Measurements from ENCODE around the gene TFEC.

Gene TFEC

DNA sequence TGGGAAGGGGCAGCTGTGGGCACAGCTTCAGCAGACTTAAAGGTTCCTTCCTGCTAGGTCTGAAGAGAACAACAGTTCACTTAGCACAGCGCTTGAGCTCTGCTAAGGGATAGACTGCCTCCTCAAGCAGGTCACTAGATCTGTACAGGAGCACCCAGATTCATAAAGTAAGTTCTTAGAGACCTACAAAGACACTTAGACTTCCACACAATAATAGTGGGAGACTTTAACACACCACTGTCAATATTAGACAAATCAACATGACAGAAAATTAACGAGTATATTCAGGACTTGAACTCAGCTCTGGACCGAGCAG, 140.9 kb downstream of the TFEC start:
- H2AFZ ChIP-seq (ENCODE audit: low read depth, low read length, severe bottlenecking): no peak overlapping the region
- no peaks in the 10 kb centered on the region for H3K79me2 ChIP-seq (ENCODE audit: insufficient read depth, low read length)
- no peak overlapping the region for H3K4me2 ChIP-seq (ENCODE audit: low read depth, low read length, poor library complexity, severe bottlenecking)
- no peaks in the 10 kb centered on the region for H3K27me3 ChIP-seq (ENCODE audit: low read length)
- H3K9me3 ChIP-seq (ENCODE audit: insufficient read depth, low read length): no peaks in the 10 kb centered on the region
- H3K36me3 ChIP-seq (ENCODE audit: low read length): no peaks in the 10 kb centered on the region
- no peak overlapping the region for H3K27ac ChIP-seq (ENCODE audit: low read depth, low read length)
- TF ChIP-seq EZH2phosphoT487 (conservative IDR thresholded peaks at IDR 0.05; ENCODE audit: low read length): no peak
- TF ChIP-seq, protein P1, sequence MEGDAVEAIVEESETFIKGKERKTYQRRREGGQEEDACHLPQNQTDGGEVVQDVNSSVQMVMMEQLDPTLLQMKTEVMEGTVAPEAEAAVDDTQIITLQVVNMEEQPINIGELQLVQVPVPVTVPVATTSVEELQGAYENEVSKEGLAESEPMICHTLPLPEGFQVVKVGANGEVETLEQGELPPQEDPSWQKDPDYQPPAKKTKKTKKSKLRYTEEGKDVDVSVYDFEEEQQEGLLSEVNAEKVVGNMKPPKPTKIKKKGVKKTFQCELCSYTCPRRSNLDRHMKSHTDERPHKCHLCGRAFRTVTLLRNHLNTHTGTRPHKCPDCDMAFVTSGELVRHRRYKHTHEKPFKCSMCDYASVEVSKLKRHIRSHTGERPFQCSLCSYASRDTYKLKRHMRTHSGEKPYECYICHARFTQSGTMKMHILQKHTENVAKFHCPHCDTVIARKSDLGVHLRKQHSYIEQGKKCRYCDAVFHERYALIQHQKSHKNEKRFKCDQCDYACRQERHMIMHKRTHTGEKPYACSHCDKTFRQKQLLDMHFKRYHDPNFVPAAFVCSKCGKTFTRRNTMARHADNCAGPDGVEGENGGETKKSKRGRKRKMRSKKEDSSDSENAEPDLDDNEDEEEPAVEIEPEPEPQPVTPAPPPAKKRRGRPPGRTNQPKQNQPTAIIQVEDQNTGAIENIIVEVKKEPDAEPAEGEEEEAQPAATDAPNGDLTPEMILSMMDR (IDR thresholded peaks at IDR 0.05; ENCODE audit: insufficient read depth, low read length, poor library complexity, severe bottlenecking): no peak
- no peaks in the 10 kb centered on the region for H4K20me1 ChIP-seq (ENCODE audit: low read depth, low read length)
- H3K4me3 ChIP-seq (ENCODE audit: insufficient read depth, low read length, poor library complexity, severe bottlenecking): no peak overlapping the region
- no peaks in the 10 kb centered on the region for H3K9me2 ChIP-seq (replicated peaks; ENCODE audit: insufficient read depth, low read length)
- no peak overlapping the region for H3K9ac ChIP-seq (ENCODE audit: low read length)
- H3F3A ChIP-seq (ENCODE audit: insufficient read depth): no peaks in the 10 kb centered on the region

DNA sequence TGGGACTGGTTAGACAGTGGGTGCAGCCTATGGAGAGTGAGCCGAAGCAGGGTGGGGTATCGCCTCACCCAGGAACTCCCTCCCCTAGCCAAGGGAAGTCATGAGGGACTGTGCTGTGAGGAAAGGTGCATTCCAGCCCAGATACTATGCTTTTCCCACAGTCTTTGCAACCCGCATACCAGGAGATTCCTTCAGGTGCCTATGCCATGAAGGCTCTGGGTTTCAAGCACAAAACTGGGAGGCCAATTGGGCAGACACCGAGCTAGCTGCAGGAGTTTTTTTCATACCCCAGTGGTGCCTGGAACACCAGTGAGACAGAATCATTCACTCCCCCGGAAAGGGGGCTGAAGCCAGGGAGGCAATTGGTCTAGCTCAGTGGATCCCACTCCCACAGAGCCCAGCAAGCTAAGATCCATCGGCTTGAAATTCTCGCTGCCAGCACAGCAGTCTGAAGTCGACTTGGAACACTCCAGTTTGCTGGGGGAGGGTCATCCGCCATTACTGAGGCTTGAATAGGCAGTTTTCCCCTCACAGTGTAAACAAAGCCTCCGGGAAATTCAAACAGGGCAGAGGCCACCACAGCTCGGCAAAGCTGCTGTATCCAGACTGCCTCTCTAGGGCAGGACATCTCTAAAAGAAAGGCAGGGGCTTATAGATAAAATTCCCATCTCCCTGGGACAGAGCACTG, 141.4 kb downstream of the TFEC start:
- TF ChIP-seq, protein P1 (IDR thresholded peaks at IDR 0.05; ENCODE audit: insufficient read depth, low read length, poor library complexity, severe bottlenecking): no peak
- TF ChIP-seq EZH2phosphoT487 (conservative IDR thresholded peaks at IDR 0.05; ENCODE audit: low read length): no peak
- H3K36me3 ChIP-seq (ENCODE audit: low read length): no peaks in the 10 kb centered on the region
- H3K27me3 ChIP-seq (ENCODE audit: low read length): no peaks in the 10 kb centered on the region
- H3K4me3 ChIP-seq (ENCODE audit: insufficient read depth, low read length, poor library complexity, severe bottlenecking): no peak overlapping the region
- H3K79me2 ChIP-seq (ENCODE audit: insufficient read depth, low read length): no peaks in the 10 kb centered on the region
- no peaks in the 10 kb centered on the region for H4K20me1 ChIP-seq (ENCODE audit: low read depth, low read length)
- no peak overlapping the region for H3K4me2 ChIP-seq (ENCODE audit: low read depth, low read length, poor library complexity, severe bottlenecking)
- H3K9me2 ChIP-seq (replicated peaks; ENCODE audit: insufficient read depth, low read length): no peaks in the 10 kb centered on the region
- H3K9me3 ChIP-seq (ENCODE audit: insufficient read depth, low read length): no peaks in the 10 kb centered on the region
- no peak overlapping the region for H2AFZ ChIP-seq (ENCODE audit: low read depth, low read length, severe bottlenecking)
- no peak overlapping the region for H3K27ac ChIP-seq (ENCODE audit: low read depth, low read length)
- H3K9ac ChIP-seq (ENCODE audit: low read length): no peak overlapping the region
- H3F3A ChIP-seq (ENCODE audit: insufficient read depth): no peaks in the 10 kb centered on the region

DNA sequence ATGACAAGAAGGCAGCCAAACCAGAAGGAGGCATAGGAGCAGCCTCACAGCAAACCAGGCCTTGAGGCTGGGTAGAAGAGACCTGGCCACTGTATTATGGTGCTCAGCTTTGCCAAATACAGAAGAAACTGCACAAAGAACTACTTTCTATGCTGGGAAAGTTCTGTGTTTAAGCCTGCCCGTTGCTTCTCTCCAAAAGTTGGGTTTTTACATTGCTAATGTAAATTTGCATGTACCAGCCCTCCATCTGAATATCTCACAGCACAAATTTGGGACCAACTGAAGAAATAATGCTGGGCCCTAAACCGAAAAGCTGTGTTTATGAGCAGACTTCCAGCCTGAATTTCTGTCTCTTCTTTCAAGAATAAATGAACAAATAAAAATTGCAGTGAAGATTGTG, 145.0 kb downstream of the TFEC start:
- Histone ChIP-seq H4K20me1 (ENCODE audit: low read depth, low read length) (no peaks in the 10 kb centered on the region), H3K27me3 (ENCODE audit: low read length) (no peaks in the 10 kb centered on the region), H3K9ac (ENCODE audit: low read length) (no peak overlapping the region), H3F3A (ENCODE audit: insufficient read depth) (no peaks in the 10 kb centered on the region), H3K9me2 (replicated peaks; ENCODE audit: insufficient read depth, low read length) (no peaks in the 10 kb centered on the region), H3K36me3 (ENCODE audit: low read length) (no peaks in the 10 kb centered on the region), H3K9me3 (ENCODE audit: insufficient read depth, low read length) (no peaks in the 10 kb centered on the region), H3K79me2 (ENCODE audit: insufficient read depth, low read length) (no peaks in the 10 kb centered on the region), H2AFZ (ENCODE audit: low read depth, low read length, severe bottlenecking) (no peak overlapping the region), H3K27ac (ENCODE audit: low read depth, low read length) (no peak overlapping the region), H3K4me2 (ENCODE audit: low read depth, low read length, poor library complexity, severe bottlenecking) (no peak overlapping the region), H3K4me3 (ENCODE audit: insufficient read depth, low read length, poor library complexity, severe bottlenecking) (no peak overlapping the region)
- TF ChIP-seq, protein P1 (IDR thresholded peaks at IDR 0.05; ENCODE audit: insufficient read depth, low read length, poor library complexity, severe bottlenecking): no peak
- no peak for TF ChIP-seq EZH2phosphoT487 (conservative IDR thresholded peaks at IDR 0.05; ENCODE audit: low read length)

Data from SU-DHL-6 (cell line).